OCI-LY7 (cell line): ENCODE data around the gene PPP4C.

Source experiments
- CTCF ChIP-seq: fragments of 200-600 bp; sonication (generic); conservative IDR thresholded peaks from 2 replicates; pipeline ENCODE4 v1.5.1; 2014; ENCODE audit warnings: mild to moderate bottlenecking, antibody characterized with exemption, low read length, moderate library complexity, mixed read lengths
- EZH2phosphoT487 ChIP-seq: fragments of 200-600 bp; sonication (generic); IDR thresholded peaks from 2 replicates; pipeline ENCODE4 v1.6.1; 2018; ENCODE audit warnings: low read depth, borderline replicate concordance, mild to moderate bottlenecking, mixed run types, antibody characterized with exemption, low read length, moderate library complexity, mixed read lengths

- TF ChIP-seq EZH2phosphoT487 (no peak), CTCF (no peak)
These were observed 56.8 kb downstream of the PPP4C start for GRCh38 chr16:30132591-30132990.
